Measurements from ENCODE around the gene TCP1.

GRCh38 chr6:159766906-159767305 lies 22.5 kb downstream of the TCP1 start:
- TF ChIP-seq CTCF (IDR thresholded peaks at IDR 0.05; ENCODE audit: poor library complexity, severe bottlenecking) (no peak), RAD21 (conservative IDR thresholded peaks at IDR 0.05) (no peak), POLR2AphosphoS5 (IDR thresholded peaks at IDR 0.05) (no peak), REST (IDR thresholded peaks at IDR 0.05; ENCODE audit: borderline replicate concordance) (no peak), MXI1 (conservative IDR thresholded peaks at IDR 0.05; ENCODE audit: poor library complexity, severe bottlenecking) (no peak), TAF1 (IDR thresholded peaks at IDR 0.05; ENCODE audit: low read depth) (no peak), EZH2 (IDR thresholded peaks at IDR 0.05; ENCODE audit: borderline replicate concordance, insufficient read depth, low read length, poor library complexity, severe bottlenecking) (no peak), EP300 (conservative IDR thresholded peaks at IDR 0.05; ENCODE audit: poor library complexity, severe bottlenecking) (no peak), SMC3 (conservative IDR thresholded peaks at IDR 0.05; ENCODE audit: poor library complexity) (no peak)

Data from neural cell (in vitro differentiated cells).